Measurements from ENCODE around the gene BCAR1.

The BCAR1 gene

GRCh38 chr16:75252049-75252864 lies 833 bp upstream of the BCAR1 start:
- Histone ChIP-seq H3K9me3 (ENCODE audit: control insufficient read depth, insufficient read depth, low read length) (no peaks in the 10 kb centered on the region), H3K36me3 (ENCODE audit: control insufficient read depth, insufficient read depth, low read length) (no peaks in the 10 kb centered on the region; the same call in 1 of the 2 replicates), H3K4me1 (ENCODE audit: control insufficient read depth, insufficient read depth, low read length) (peaks cover 64% of the 10 kb centered on the region), H3K4me3 (ENCODE audit: low read depth, low read length) (peak overlapping the region; percentile 34), H3K27ac (ENCODE audit: low read depth, low read length) (peak overlapping the region; percentile 89), H3K27me3 (ENCODE audit: control insufficient read depth, insufficient read depth, low read length) (no peaks in the 10 kb centered on the region), H3K9ac (ENCODE audit: low read depth, low read length) (peak overlapping the region; percentile 21)

GRCh38 chr16:75250809-75251279 lies 580 bp downstream of the BCAR1 start:
- no peaks in the 10 kb centered on the region; the same call in 1 of the 2 replicates for H3K36me3 ChIP-seq (ENCODE audit: control insufficient read depth, insufficient read depth, low read length)
- H3K4me1 ChIP-seq (ENCODE audit: control insufficient read depth, insufficient read depth, low read length), result peaks cover 56% of the 10 kb centered on the region
- H3K4me3 ChIP-seq (ENCODE audit: low read depth, low read length), result peak overlapping the region; percentile 79
- peak overlapping the region; percentile 87 for H3K27ac ChIP-seq (ENCODE audit: low read depth, low read length)
- H3K27me3 ChIP-seq (ENCODE audit: control insufficient read depth, insufficient read depth, low read length), result no peaks in the 10 kb centered on the region
- peak overlapping the region; percentile 66 for H3K9ac ChIP-seq (ENCODE audit: low read depth, low read length)
- H3K9me3 ChIP-seq (ENCODE audit: control insufficient read depth, insufficient read depth, low read length), result no peaks in the 10 kb centered on the region

GRCh38 chr16:75250089-75250808 lies 1.2 kb downstream of the BCAR1 start:
- Histone ChIP-seq H3K4me1 (ENCODE audit: control insufficient read depth, insufficient read depth, low read length) (peaks cover 60% of the 10 kb centered on the region), H3K27ac (ENCODE audit: low read depth, low read length) (peak overlapping the region; percentile 87), H3K27me3 (ENCODE audit: control insufficient read depth, insufficient read depth, low read length) (no peaks in the 10 kb centered on the region)

GRCh38 chr16:75249441-75249840 lies 2.0 kb downstream of the BCAR1 start:
- no peaks in the 10 kb centered on the region; the same call in 1 of the 2 replicates for H3K36me3 ChIP-seq (ENCODE audit: control insufficient read depth, insufficient read depth, low read length)
- no peaks in the 10 kb centered on the region for H3K9me3 ChIP-seq (ENCODE audit: control insufficient read depth, insufficient read depth, low read length)
- no peak overlapping the region for H3K9ac ChIP-seq (ENCODE audit: low read depth, low read length)
- no peaks in the 10 kb centered on the region for H3K27me3 ChIP-seq (ENCODE audit: control insufficient read depth, insufficient read depth, low read length)
- H3K27ac ChIP-seq (ENCODE audit: low read depth, low read length), result no peak overlapping the region
- H3K4me1 ChIP-seq (ENCODE audit: control insufficient read depth, insufficient read depth, low read length), result peaks cover 60% of the 10 kb centered on the region
- H3K4me3 ChIP-seq (ENCODE audit: low read depth, low read length), result peak overlapping the region; percentile 79

More at GRCh38 chr16:75250089-75250808, 1.2 kb downstream of the BCAR1 start:
- Histone ChIP-seq H3K9me3 (ENCODE audit: control insufficient read depth, insufficient read depth, low read length) (no peaks in the 10 kb centered on the region), H3K4me3 (ENCODE audit: low read depth, low read length) (peak overlapping the region; percentile 79), H3K9ac (ENCODE audit: low read depth, low read length) (peak overlapping the region; percentile 66), H3K36me3 (ENCODE audit: control insufficient read depth, insufficient read depth, low read length) (no peaks in the 10 kb centered on the region; the same call in 1 of the 2 replicates)

- Histone ChIP-seq H3K9ac (ENCODE audit: low read depth, low read length) (no peak overlapping the region; the same call in 1 of the 2 replicates), H3K27ac (ENCODE audit: low read depth, low read length) (no peak overlapping the region), H3K27me3 (ENCODE audit: control insufficient read depth, insufficient read depth, low read length) (no peaks in the 10 kb centered on the region), H3K4me3 (ENCODE audit: low read depth, low read length) (no peak overlapping the region), H3K9me3 (ENCODE audit: control insufficient read depth, insufficient read depth, low read length) (no peaks in the 10 kb centered on the region), H3K4me1 (ENCODE audit: control insufficient read depth, insufficient read depth, low read length) (peaks cover 57% of the 10 kb centered on the region), H3K36me3 (ENCODE audit: control insufficient read depth, insufficient read depth, low read length) (peaks cover 1% of the 10 kb centered on the region; the same call in 1 of the 2 replicates)
Observed at GRCh38 chr16:75248536-75249380, 2.7 kb downstream of the BCAR1 start.

GRCh38 chr16:75248142-75248535 lies 3.3 kb downstream of the BCAR1 start:
- H3K36me3 ChIP-seq (ENCODE audit: control insufficient read depth, insufficient read depth, low read length), result peaks cover 6% of the 10 kb centered on the region
- H3K9ac ChIP-seq (ENCODE audit: low read depth, low read length), result no peak overlapping the region
- no peaks in the 10 kb centered on the region for H3K9me3 ChIP-seq (ENCODE audit: control insufficient read depth, insufficient read depth, low read length)
- H3K27me3 ChIP-seq (ENCODE audit: control insufficient read depth, insufficient read depth, low read length), result no peaks in the 10 kb centered on the region
- H3K27ac ChIP-seq (ENCODE audit: low read depth, low read length), result no peak overlapping the region
- H3K4me3 ChIP-seq (ENCODE audit: low read depth, low read length), result no peak overlapping the region
- H3K4me1 ChIP-seq (ENCODE audit: control insufficient read depth, insufficient read depth, low read length), result peaks cover 52% of the 10 kb centered on the region

GRCh38 chr16:75247249-75247648 lies 4.2 kb downstream of the BCAR1 start:
- peak overlapping the region; percentile 17 for H3K27ac ChIP-seq (ENCODE audit: low read depth, low read length)
- no peak overlapping the region for H3K4me3 ChIP-seq (ENCODE audit: low read depth, low read length)
- peaks cover 43% of the 10 kb centered on the region for H3K4me1 ChIP-seq (ENCODE audit: control insufficient read depth, insufficient read depth, low read length)
- H3K36me3 ChIP-seq (ENCODE audit: control insufficient read depth, insufficient read depth, low read length), result peaks cover 15% of the 10 kb centered on the region
- no peak overlapping the region for H3K9ac ChIP-seq (ENCODE audit: low read depth, low read length)
- H3K9me3 ChIP-seq (ENCODE audit: control insufficient read depth, insufficient read depth, low read length), result no peaks in the 10 kb centered on the region
- no peaks in the 10 kb centered on the region for H3K27me3 ChIP-seq (ENCODE audit: control insufficient read depth, insufficient read depth, low read length)

GRCh38 chr16:75246504-75247205 lies 4.8 kb downstream of the BCAR1 start:
- Histone ChIP-seq H3K4me3 (ENCODE audit: low read depth, low read length) (no peak overlapping the region), H3K9ac (ENCODE audit: low read depth, low read length) (no peak overlapping the region), H3K27me3 (ENCODE audit: control insufficient read depth, insufficient read depth, low read length) (no peaks in the 10 kb centered on the region), H3K4me1 (ENCODE audit: control insufficient read depth, insufficient read depth, low read length) (peaks cover 37% of the 10 kb centered on the region), H3K9me3 (ENCODE audit: control insufficient read depth, insufficient read depth, low read length) (no peaks in the 10 kb centered on the region), H3K36me3 (ENCODE audit: control insufficient read depth, insufficient read depth, low read length) (peaks cover 21% of the 10 kb centered on the region), H3K27ac (ENCODE audit: low read depth, low read length) (peak overlapping the region; percentile 91)

GRCh38 chr16:75244844-75245758 lies 6.3 kb downstream of the BCAR1 start:
- Histone ChIP-seq H3K9ac (ENCODE audit: low read depth, low read length) (peak overlapping the region; percentile 57), H3K4me3 (ENCODE audit: low read depth, low read length) (no peak overlapping the region), H3K36me3 (ENCODE audit: control insufficient read depth, insufficient read depth, low read length) (peaks cover 37% of the 10 kb centered on the region), H3K27me3 (ENCODE audit: control insufficient read depth, insufficient read depth, low read length) (no peaks in the 10 kb centered on the region), H3K4me1 (ENCODE audit: control insufficient read depth, insufficient read depth, low read length) (peaks cover 35% of the 10 kb centered on the region), H3K27ac (ENCODE audit: low read depth, low read length) (peak overlapping the region; percentile 91), H3K9me3 (ENCODE audit: control insufficient read depth, insufficient read depth, low read length) (no peaks in the 10 kb centered on the region)
